SU-DHL-6 (cell line): ENCODE data around the gene HTATSF1.

Source experiments
- EZH2phosphoT487 ChIP-seq: fragments of 200-600 bp; sonication (generic), shearing (Covaris generic); conservative IDR thresholded peaks from 2 replicates; pipeline ENCODE4 v1.6.1; 2018; ENCODE audit warnings: mild to moderate bottlenecking, antibody characterized with exemption, low read length, moderate library complexity, mixed read lengths
- TF ChIP-seq, protein P1 (sequence below): fragments of 200-600 bp; sonication (generic); IDR thresholded peaks from one replicate; pipeline ENCODE4 v1.5.1; 2017; ENCODE audit warnings: antibody characterized with exemption, mild to moderate bottlenecking, low read length, moderate library complexity; ENCODE audit not compliant: insufficient read depth, poor library complexity, severe bottlenecking

DNA sequence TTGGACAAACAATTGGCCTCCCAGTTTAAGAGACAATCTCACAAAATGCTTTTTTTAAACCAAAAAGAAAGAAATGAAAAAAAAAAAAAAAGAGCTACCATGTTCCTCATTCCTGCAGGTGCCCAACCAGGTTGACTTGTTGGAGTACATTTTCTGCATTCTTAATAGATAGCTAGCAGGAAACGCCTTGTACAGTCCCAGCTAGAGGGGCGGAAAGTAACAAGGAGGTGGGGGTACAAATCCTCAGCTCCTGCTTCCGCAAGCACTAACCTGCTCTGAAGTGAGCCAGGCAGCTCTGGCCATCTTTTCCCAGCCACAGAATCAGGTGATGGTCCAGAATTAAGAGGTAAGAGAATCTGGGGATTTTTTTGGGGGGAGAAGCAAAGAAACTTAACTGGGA lies 34.6 kb downstream of the HTATSF1 start, which contains the start of gene VGLL1:
- TF ChIP-seq, protein P1, sequence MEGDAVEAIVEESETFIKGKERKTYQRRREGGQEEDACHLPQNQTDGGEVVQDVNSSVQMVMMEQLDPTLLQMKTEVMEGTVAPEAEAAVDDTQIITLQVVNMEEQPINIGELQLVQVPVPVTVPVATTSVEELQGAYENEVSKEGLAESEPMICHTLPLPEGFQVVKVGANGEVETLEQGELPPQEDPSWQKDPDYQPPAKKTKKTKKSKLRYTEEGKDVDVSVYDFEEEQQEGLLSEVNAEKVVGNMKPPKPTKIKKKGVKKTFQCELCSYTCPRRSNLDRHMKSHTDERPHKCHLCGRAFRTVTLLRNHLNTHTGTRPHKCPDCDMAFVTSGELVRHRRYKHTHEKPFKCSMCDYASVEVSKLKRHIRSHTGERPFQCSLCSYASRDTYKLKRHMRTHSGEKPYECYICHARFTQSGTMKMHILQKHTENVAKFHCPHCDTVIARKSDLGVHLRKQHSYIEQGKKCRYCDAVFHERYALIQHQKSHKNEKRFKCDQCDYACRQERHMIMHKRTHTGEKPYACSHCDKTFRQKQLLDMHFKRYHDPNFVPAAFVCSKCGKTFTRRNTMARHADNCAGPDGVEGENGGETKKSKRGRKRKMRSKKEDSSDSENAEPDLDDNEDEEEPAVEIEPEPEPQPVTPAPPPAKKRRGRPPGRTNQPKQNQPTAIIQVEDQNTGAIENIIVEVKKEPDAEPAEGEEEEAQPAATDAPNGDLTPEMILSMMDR: no peak
- no peak for TF ChIP-seq EZH2phosphoT487
